Kidney tubule cell (primary cell): ENCODE measurements around the gene KIZ.
"Not testable (repeated sequence)": the region's sequence is repeated elsewhere in the genome, so short reads cannot be mapped to it uniquely, and the experiment has no call there.

Experiments used
- DNase-seq: peaks from one replicate; pipeline ENCODE4 v3.0.0-alpha.2; 2018; ENCODE audit warnings: low spot score

The KIZ gene

GRCh38 chr20:21137078-21137477 is 11.2 kb downstream of the KIZ start:
- no peak for DNase-seq

DNA sequence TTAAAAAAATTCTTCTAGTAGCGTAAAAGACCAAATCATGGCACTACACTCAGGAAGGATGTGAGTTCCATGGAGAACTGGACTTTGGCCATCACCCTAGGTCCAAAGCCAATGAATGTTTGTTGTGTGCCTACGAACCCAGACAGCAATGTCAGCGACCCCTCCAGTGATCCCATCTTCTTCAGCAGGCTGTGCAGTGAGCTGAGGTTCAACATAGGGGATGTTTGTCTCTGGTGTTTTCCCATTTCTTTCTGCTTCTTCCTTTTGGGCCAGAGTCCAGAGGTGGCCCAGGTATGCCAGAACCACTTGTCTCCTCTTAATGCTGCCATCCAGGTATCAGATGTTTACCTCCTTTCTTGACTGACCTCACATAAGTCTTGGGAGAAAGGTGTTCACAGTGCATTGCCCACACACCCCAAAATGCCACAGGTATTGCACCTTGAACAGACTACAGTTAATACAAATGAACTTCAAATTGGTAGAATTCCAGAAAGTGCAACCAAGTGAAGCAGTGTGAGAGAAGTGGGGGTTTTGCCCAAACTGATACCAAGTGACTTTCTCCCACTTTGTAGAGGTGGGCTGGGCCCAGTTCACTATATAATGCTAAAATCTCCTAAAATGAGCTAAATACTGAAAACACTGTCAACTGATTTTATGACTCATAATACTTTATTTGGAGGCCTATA is 14.1 kb downstream of the KIZ start:
- no peak for DNase-seq

GRCh38 chr20:21141825-21142224 is 15.9 kb downstream of the KIZ start:
- DNase-seq: no peak

GRCh38 chr20:21143194-21143890 is 17.5 kb downstream of the KIZ start:
- no peak for DNase-seq

DNA sequence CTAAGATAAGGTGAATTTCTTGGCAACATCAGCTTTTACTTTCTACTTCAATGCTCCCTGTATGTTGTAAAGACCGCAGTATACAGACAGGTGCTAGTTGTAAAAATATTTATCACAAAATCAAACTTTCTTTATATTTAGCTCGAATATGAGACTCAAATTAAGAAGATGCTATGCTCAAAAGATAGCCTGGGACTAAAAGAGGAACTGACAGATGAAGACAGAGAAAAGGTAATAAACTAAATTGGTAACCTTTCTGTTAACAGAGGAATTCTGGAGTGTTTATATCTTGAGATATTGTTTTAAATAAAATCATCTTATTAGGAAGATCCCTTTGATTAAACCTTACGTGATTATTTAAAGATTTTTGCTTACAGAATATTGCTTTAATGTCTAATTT is 19.5 kb downstream of the KIZ start:
- DNase-seq: no peak

- DNase-seq: no peak
Observed at GRCh38 chr20:21146215-21146614, 20.3 kb downstream of the KIZ start.

DNA sequence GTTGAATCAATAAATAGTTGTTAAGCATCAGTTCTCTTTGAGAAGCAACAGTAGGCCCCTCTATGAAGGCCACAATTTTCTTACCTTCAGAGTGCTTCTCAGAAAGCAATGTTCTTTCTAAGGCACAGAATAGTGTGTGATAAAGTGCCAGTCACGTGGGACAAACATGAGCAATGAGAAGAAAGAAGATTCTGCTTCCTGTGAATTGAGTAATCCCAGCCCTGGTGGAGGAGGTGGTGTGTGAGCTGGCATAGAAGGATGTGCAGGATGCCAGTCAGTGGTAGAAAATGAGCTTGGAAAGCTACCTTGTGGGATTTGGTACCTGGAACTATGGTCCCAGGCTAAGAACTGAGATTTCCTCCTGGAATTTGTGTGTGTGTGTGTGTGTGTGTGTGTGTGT is 21.7 kb downstream of the KIZ start:
- peak; percentile 43 for DNase-seq

- DNase-seq: no peak
Observed at GRCh38 chr20:21149344-21149743, 23.5 kb downstream of the KIZ start.

DNA sequence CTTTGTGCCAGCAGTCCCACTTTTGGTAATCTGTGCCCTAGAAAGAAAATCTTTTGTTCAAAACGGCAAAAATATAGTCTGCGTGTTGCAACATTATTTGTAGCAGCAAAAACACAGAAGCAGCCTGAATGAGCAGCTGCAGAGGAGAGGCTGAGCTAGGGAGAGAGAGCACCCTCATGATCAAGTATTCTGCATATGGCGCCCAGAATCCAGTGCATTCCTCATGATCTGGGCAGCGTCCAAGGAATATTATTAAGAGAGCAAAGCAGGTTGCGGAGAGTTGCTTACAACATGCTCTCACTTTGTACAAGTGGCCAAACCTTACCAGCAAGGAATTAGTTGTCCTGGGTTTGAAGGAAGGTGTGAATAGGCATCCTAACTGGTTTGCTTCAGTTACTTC is 25.9 kb downstream of the KIZ start:
- no peak for DNase-seq

- DNase-seq: no peak
Observed at GRCh38 chr20:21154692-21155091, 28.8 kb downstream of the KIZ start.

DNA sequence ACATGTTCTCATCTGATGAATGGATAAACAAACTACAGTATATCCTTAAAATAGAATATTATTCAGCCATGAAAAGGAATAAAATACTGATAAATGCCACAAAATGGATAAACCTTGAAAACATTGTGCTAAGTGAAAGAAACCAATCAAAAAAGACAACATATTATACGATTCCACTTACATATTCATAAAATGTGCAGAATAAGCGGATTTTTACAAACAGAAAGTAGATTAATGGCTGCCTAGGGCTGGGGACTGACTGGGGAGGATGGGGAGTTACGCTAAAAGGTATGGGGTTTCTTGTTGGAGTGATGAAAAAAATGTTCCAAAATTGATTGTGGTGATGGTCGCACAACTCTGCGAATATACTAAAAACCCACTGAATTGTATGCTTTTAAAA is 29.4 kb downstream of the KIZ start:
- DNase-seq: no peak

DNA sequence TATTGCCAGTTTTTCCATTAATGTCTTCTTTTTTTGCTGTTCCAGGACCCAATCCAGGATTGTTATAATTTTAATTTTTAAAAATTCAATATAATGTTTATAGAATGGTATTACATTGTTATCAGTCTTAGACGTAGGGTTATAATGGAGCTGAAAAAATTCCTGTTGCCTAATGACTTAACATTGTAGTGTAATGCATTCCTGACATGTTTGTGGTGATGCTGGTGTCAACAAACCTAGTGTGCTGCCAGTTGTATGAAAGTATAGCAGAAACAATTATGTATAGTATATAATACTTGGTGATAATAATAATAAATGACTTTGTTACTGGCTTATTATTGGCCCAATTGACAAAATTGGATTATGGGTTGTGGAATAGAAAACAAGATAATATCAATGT is 30.4 kb downstream of the KIZ start:
- DNase-seq: peak; percentile 29

DNA sequence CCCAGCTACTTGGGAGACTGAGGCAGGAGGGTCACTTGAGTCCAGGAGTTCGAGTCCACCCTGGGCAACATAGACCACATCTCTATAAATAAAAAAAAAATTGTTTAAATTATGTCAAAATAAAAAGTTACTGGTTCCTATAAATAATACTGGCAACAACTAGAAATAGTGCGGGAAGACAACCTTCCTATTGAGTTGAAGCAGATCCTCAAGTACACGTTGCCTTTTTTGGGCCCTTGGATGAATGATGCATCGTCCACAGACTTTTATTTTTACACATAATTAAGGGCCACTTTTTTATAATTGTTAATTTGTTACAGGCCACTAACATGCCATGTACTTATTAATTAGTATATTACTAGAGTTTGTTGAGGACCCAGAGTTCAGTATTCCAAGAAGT is 31.1 kb downstream of the KIZ start:
- DNase-seq: no peak

GRCh38 chr20:21159658-21160380 is 33.9 kb downstream of the KIZ start:
- no peak for DNase-seq

DNA sequence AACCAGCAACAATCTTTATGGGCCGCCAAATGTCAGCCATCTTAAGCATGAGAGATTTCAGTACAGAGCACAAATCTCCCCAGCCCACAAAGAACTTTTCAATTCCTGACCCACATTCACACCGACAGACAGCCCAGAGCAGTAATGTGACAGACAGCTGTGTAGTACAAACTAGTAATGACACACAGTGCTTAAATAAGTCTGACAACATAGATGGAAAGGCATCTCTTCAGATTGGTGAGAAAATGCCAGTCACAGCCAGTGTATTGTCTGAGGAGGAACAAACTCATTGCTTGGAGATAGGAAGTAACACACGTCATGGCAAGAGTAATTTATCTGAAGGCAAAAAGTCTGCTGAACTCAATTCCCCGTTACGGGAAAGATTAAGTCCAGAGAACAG is 36.0 kb downstream of the KIZ start:
- no peak for DNase-seq

DNA sequence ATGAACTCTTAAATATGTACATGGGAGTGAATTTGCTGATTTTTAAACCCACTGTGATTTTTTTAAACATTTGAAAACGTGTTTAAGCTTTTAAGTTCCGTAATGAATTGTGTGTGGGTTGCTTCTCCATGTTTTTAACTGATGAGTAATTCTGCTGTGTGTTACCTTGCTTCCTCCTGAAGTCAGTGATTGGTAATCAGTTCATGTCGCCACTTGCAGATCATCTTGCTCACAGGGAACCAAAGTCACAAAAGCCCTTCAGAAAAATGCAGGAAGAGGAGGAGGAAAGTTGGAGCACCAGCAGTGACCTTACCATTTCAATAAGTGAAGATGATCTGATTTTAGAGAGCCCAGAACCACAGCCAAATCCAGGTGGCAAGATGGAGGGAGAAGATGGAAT is 36.7 kb downstream of the KIZ start:
- DNase-seq: no peak

- peak; percentile 6 for DNase-seq
Observed at GRCh38 chr20:21166801-21167200, 40.9 kb downstream of the KIZ start.

DNA sequence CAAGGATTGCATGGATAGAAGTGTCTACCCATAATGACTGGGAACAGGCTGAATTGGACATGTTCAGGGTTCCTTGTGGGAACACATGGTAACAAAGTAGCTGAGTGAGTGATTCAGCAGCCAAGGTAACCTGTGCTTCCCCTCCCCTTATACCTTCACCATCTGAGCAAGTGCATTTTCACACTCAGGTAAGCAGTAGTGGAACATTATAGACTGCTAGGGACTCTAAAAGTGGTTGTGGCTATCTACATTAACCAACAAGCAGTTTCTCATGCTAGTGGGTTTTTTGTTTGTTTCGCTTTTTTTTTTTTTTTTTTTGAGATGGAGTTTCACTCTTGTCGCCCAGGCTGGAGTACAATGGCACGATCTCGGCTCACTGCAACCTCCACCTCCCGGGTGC is 41.4 kb downstream of the KIZ start:
- DNase-seq: no peak

DNA sequence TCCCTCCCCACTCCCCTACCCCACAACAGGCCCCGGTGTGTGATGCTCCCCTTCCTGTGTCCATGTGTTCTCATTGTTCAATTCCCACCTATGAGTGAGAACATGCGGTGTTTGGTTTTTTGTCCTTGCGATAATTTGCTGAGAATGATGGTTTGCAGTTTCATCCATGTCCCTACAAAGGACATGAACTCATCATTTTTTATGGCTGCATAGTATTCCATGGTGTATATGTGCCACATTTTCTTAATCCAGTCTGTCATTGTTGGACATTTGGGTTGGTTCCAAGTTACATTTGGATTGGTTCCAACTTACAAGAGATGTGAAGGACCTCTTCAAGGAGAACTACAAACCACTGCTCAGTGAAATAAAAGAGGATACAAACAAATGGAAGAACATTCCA is 42.2 kb downstream of the KIZ start:
- DNase-seq: not testable (repeated sequence)

GRCh38 chr20:21172626-21173025 is 46.7 kb downstream of the KIZ start:
- no peak for DNase-seq

- DNase-seq: no peak
Observed at GRCh38 chr20:21173485-21173884, 47.6 kb downstream of the KIZ start.

- DNase-seq: no peak
Observed at GRCh38 chr20:21174516-21175239, 48.8 kb downstream of the KIZ start.

- no peak for DNase-seq
Observed at GRCh38 chr20:21175433-21175832, 49.6 kb downstream of the KIZ start.
